ENCODE results near the gene RHOV.

DNA sequence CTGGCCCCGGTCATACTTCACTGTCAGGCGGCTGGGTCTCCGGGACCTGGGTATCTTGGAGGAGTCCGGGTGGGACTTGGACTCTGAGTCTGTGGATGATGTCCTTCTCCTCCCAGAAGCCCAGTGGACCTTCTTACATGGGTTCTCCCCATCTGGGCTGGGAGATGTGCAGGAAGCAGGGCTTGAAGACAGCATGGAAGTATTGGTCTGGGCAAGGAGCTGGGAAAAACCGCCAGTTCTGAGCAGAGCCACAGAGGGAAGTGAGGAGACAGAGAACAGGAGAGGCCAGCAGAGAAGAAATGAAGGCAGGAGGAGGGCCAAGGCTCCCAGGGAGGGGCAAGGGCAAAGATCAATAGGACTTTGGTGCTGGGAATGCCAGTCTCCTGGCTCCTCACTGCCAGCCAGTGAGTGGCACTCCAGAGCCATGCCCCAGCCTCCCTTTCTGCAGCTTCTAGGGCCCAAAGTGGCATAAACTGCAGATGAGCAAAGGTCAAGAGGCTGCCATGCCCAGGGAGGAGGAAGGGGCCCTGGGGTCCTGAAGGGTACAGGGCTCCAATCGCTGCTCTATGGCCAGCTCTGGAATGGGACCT lies 45.5 kb downstream of the RHOV start, which contains the start of gene PPP1R14D:
- no peak for TF ChIP-seq SIN3A (IDR thresholded peaks at IDR 0.05; ENCODE audit: borderline replicate concordance, insufficient read depth, low read depth, low read length)
- TF ChIP-seq, protein P1, sequence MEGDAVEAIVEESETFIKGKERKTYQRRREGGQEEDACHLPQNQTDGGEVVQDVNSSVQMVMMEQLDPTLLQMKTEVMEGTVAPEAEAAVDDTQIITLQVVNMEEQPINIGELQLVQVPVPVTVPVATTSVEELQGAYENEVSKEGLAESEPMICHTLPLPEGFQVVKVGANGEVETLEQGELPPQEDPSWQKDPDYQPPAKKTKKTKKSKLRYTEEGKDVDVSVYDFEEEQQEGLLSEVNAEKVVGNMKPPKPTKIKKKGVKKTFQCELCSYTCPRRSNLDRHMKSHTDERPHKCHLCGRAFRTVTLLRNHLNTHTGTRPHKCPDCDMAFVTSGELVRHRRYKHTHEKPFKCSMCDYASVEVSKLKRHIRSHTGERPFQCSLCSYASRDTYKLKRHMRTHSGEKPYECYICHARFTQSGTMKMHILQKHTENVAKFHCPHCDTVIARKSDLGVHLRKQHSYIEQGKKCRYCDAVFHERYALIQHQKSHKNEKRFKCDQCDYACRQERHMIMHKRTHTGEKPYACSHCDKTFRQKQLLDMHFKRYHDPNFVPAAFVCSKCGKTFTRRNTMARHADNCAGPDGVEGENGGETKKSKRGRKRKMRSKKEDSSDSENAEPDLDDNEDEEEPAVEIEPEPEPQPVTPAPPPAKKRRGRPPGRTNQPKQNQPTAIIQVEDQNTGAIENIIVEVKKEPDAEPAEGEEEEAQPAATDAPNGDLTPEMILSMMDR (IDR thresholded peaks at IDR 0.05) = no peak
